Measurements from ENCODE around the gene CCDC50.

GRCh38 chr3:191327526-191327925, 1.7 kb upstream of the CCDC50 start:
- no peak for TF ChIP-seq CTCF (conservative IDR thresholded peaks at IDR 0.05; ENCODE audit: low read depth, low read length)
- no peak for TF ChIP-seq EZH2 (IDR thresholded peaks at IDR 0.05; ENCODE audit: borderline replicate concordance, low read depth, low read length, poor library complexity, severe bottlenecking)
